Prostate gland (tissue), 2 donors: ENCODE data around the gene TBKBP1. TPM values are rescaled to one million over a fixed set of nuclear protein-coding genes. Genes with fewer than 3 reads are reported as not detected.

ENCODE experiments used
- DNase-seq: peaks from one replicate; pipeline ENCODE4 v3.0.0-alpha.2; 2019; ENCODE audit warnings: low spot score
- H3K27ac ChIP-seq, 2 donors: fragments of 200-600 bp; sonication (generic); 2 replicates each; pipeline ENCODE4 v1.5.1; 2017 to 2019
- H3K27me3 ChIP-seq: fragments of 200-600 bp; sonication (generic); replicated peaks from 2 replicates; pipeline ENCODE4 v1.5.1; 2019; ENCODE audit not compliant: insufficient read depth
- H3K36me3 ChIP-seq, 2 donors: fragments of 200-600 bp; sonication (generic); 1 replicate in 1 of 2; 2 replicates in 1 of 2; pipeline versions ENCODE4 v1.5.1 to v1.8.1; 2017 to 2019
- H3K4me1 ChIP-seq: fragments of 200-600 bp; sonication (generic); replicated peaks from 2 replicates; pipeline ENCODE4 v1.5.1; 2019
- H3K4me3 ChIP-seq, 2 donors: fragments of 200-600 bp; sonication (generic); 2 replicates each; pipeline ENCODE4 v1.5.1; 2017 to 2019
- H3K9me3 ChIP-seq: fragments of 200-600 bp; sonication (generic); 2 replicates; pipeline ENCODE4 v1.5.1; 2017
- POLR2A ChIP-seq: fragments of 450-650 bp; IDR thresholded peaks from one replicate; pipeline ENCODE4 v1.6.1; 2016; ENCODE audit warnings: antibody characterized with exemption, mild to moderate bottlenecking
- POLR2AphosphoS5 ChIP-seq: sonication (generic); formaldehyde crosslinking; IDR thresholded peaks from one replicate; pipeline ENCODE4 v1.6.1; 2017; ENCODE audit warnings: antibody characterized with exemption
- WGBS: methylation state at CpG from one replicate; pipeline ENCODE4 v1.1.5; 2018; 5-methylcytosine and 5-hydroxymethylcytosine counted together
- intact Hi-C: fragments of 100-400 bp; cut with DNase I; formaldehyde crosslinking; loops from one replicate; pipeline ENCODE4 v1.14.2; 2022
- total RNA-seq, 2 donors: library from RNA; depleted of rRNA; stranded (reverse); fragments of >200 nt; gene quantifications; one replicate each; pipeline ENCODE4 v1.1.0, GENCODE V29; 2016
- TF ChIP-seq, protein P1 (sequence below), 4 experiments: fragments of 200-600 bp in 2 of 4; fragments of 450-650 bp in 2 of 4; sonication (generic) in 2 of 4; IDR thresholded peaks; 1 replicate in 3 of 4; 2 replicates in 1 of 4; pipeline ENCODE4 v1.5.1; 2016 to 2019; ENCODE audit warnings: antibody characterized with exemption in 4 of 4, mild to moderate bottlenecking in 2 of 4, moderate library complexity in 2 of 4

Gene TBKBP1
- total RNA-seq, 2 donors from 2014 or later = 9.5 to 15.3 TPM

DNA sequence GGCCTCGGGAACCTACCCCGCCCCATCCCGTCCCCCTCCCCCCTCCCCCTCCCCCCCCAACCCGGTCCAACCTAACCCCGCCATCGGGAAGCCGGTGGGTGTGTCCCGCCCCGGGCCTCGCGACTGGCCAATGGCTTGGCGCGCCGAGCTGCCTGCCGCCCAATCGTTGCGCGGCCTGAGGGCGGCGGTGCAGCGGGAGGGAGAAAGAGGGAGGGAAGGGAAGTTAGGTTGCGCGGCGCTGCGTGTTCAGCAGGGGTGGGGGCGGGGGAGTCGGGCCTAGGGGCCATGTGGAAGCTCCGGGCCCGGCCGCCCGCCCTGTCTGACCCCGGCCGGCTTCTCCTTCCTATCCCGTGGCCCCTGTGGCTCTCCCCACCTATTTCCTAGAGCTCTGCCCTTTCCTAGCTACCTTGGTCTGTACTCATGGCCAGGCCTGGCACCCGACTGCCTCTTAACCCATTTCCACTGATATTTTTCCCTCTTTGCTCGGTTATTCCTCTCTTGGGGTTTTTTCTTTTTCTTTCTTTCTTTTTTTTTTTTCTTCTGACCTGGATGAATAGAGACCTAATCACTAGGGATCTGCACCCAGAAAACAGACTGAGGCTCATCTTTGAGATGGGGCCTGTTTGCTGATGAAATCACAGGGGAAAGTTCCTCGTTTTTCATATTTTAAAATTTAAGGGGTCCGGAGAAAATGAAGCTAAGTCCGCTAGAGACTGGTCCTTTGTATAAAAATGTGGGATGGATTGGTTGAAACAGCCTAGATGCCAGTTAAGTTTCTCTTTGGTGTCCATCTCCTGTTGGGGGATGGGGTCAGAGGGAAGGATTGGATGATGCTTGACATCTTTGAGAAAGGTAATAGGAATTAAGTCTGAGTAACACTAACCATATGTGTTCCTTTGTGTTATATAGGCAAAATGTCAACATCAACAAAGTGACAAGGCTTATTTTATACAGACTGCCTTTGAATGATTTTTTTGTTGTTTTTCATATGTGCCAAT, 43.1 kb upstream of the TBKBP1 start:
- H3K4me3 ChIP-seq = peak overlapping the region; percentile 69 to 96

DNA sequence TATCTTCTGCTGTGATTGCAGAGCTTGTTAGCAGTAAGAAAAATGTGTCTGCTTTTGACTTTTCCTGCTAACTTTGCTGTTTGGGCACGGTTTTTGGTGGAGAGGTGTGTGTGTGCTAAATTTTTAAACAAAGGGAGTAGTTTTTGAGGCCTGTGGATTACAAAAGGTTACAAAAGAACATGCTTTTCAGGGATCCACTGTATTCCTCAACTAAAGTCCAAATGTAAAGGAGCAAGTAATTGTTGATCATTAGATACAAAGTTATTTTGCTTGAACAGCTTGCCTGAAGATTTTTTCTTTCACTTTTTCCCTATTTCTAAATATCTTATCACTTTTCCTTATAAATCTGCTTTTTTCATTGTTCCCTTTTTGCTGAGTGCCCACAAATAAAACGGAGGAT, 42.3 kb upstream of the TBKBP1 start:
- TF ChIP-seq POLR2AphosphoS5 (no peak), POLR2A (no peak)
- TF ChIP-seq, protein P1, sequence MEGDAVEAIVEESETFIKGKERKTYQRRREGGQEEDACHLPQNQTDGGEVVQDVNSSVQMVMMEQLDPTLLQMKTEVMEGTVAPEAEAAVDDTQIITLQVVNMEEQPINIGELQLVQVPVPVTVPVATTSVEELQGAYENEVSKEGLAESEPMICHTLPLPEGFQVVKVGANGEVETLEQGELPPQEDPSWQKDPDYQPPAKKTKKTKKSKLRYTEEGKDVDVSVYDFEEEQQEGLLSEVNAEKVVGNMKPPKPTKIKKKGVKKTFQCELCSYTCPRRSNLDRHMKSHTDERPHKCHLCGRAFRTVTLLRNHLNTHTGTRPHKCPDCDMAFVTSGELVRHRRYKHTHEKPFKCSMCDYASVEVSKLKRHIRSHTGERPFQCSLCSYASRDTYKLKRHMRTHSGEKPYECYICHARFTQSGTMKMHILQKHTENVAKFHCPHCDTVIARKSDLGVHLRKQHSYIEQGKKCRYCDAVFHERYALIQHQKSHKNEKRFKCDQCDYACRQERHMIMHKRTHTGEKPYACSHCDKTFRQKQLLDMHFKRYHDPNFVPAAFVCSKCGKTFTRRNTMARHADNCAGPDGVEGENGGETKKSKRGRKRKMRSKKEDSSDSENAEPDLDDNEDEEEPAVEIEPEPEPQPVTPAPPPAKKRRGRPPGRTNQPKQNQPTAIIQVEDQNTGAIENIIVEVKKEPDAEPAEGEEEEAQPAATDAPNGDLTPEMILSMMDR (IDR thresholded peaks at IDR 0.05) = no peak
- DNase-seq = no peak
- Histone ChIP-seq H3K9me3 (no peaks in the 10 kb centered on the region), H3K4me1 (peaks cover 4% of the 10 kb centered on the region), H3K27me3 (no peaks in the 10 kb centered on the region), H3K27ac (no peak overlapping the region), H3K36me3 (peaks cover 2 to 3% of the 10 kb centered on the region in 2 donors), H3K4me3 (no peak overlapping the region)
- 38% methylated on average over 2 of the region's 2 CpGs for WGBS
- intact Hi-C loops = no loop called here

More for the DNA sequence above, 43.1 kb upstream of the TBKBP1 start:
- intact Hi-C loops = no loop called here
- DNase-seq = peak; percentile 93
- H3K27ac ChIP-seq = peak overlapping the region; percentile 94 to 96
- H3K27me3 ChIP-seq = no peaks in the 10 kb centered on the region
- peaks cover 0 to 2% of the 10 kb centered on the region in 2 donors for H3K36me3 ChIP-seq
- WGBS = 2% methylated on average over 19 of the region's 39 CpGs
- TF ChIP-seq POLR2A (no peak), POLR2AphosphoS5 (peak; percentile 82)
- TF ChIP-seq, protein P1 (IDR thresholded peaks at IDR 0.05) = no peak
- H3K9me3 ChIP-seq = no peaks in the 10 kb centered on the region
- peaks cover 4% of the 10 kb centered on the region for H3K4me1 ChIP-seq

DNA sequence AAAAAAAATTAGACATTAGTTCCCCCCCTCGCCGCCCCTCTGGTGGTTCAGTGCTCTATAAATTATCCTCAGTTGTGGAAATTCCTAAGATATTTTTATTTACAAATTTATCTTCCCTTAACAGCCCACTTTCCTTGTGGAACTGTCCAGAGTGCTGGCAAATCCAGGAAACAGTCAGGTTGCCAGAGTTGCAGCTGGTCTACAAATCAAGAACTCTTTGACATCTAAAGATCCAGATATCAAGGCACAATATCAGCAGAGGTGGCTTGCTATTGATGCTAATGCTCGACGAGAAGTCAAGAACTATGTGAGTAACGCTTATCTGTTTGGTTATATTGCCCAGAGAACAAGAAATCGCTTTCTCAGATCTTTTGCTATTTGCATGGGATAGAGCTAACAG, 41.4 kb upstream of the TBKBP1 start:
- Histone ChIP-seq H3K9me3 (no peaks in the 10 kb centered on the region), H3K36me3 (peaks cover 4 to 9% of the 10 kb centered on the region in 2 donors)

DNA sequence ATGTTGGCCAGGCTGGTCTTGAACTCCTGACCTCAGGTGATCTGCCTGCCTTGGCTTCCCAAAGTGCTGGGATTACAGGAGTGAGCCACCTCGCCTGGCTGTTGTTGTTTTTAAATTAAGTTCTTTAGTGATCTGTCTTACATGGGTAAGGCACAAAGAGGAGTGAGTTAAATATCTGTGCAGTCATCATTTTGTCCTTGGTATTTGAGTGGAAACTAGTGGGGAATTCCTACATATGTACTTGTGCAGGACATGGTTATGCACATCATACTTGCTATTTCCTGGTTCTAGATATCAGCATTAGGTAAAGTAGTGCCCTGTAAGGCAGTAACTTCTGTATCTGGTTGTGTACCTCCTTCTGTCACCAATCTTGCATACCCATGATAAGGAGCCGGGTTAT, 40.5 kb upstream of the TBKBP1 start:
- peaks cover 9 to 13% of the 10 kb centered on the region in 2 donors for H3K36me3 ChIP-seq
- WGBS = 47% methylated on average over 2 of the region's 2 CpGs
- no peak for DNase-seq
- H3K4me1 ChIP-seq = peaks cover 4% of the 10 kb centered on the region
- no peak overlapping the region for H3K27ac ChIP-seq
- H3K9me3 ChIP-seq = no peaks in the 10 kb centered on the region
- intact Hi-C loops = no loop called here
- H3K27me3 ChIP-seq = no peaks in the 10 kb centered on the region
- TF ChIP-seq, protein P1 (IDR thresholded peaks at IDR 0.05) = no peak
- no peak for TF ChIP-seq POLR2A
- TF ChIP-seq POLR2AphosphoS5 = no peak
- no peak overlapping the region for H3K4me3 ChIP-seq

More for the DNA sequence above, 41.4 kb upstream of the TBKBP1 start:
- Histone ChIP-seq H3K4me3 (no peak overlapping the region), H3K27ac (no peak overlapping the region), H3K4me1 (peaks cover 4% of the 10 kb centered on the region), H3K27me3 (no peaks in the 10 kb centered on the region)
- DNase-seq = no peak
- TF ChIP-seq POLR2A (no peak), POLR2AphosphoS5 (no peak)
- TF ChIP-seq, protein P1 (IDR thresholded peaks at IDR 0.05) = no peak
- intact Hi-C loops = no loop called here
- WGBS = 88% methylated on average over 6 of the region's 6 CpGs
